ENCODE data around the gene CCL17.
"Not testable (repeated sequence)": the region's sequence is repeated elsewhere in the genome, so short reads cannot be mapped to it uniquely, and the experiment has no call there.

The CCL17 gene

DNA sequence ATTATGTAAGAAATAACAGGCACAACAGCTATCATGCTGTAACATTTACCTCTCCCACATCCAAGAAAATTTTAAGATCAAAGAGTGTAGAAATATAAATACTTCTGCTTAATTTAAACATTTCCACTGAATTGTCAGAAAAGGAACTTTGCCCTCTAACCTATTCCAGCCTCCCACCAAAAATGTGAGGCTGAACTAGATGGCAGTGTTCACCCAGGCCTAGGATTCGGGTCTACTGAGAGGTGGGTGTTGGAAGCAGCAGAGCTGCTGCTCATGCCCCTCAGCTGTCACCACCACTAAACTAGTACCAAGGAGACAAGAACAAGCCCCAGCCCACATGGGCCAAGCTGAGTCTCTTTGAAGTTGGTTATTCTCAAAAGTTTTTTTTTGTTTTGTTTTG, 31.3 kb downstream of the CCL17 start:
- no peak for DNase-seq

DNA sequence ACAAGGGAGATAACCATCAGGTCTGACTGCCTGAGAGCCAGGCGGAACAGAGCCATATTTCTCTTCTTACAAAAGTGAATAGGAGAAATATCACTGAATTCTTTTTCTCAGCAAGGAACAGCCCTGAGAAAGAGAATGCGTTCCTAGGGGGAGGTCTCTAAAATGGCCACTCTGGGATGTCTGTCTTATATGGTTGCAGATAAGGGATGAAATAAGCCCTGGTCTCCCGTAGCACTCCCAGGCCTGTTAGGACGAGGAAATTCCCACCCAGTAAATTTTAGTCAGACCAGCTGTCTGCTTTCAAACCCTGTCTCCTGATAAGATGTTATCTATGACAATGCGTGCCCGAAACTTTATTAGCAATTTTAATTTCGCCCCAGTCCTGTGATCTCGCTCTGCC, 35.4 kb downstream of the CCL17 start:
- not testable (repeated sequence) for DNase-seq

DNA sequence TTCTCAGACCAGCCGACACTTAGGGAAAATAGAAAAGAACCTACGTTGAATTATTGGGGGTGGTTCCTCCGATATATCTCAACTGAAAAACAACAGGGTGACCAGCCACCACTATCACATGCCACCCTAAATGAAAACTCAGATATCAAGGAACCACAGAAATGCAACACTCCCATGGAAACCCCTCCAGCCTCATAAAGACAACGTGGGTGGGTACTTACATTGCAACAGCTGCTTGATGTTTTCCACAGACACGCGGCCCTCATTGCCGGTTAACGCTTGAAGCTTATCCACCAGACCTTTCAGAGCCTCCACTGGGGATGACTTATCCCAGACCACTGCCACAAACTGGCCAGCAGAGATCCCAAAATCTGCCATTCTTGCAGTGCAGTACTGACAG, 36.0 kb downstream of the CCL17 start:
- DNase-seq = not testable (repeated sequence)

DNA sequence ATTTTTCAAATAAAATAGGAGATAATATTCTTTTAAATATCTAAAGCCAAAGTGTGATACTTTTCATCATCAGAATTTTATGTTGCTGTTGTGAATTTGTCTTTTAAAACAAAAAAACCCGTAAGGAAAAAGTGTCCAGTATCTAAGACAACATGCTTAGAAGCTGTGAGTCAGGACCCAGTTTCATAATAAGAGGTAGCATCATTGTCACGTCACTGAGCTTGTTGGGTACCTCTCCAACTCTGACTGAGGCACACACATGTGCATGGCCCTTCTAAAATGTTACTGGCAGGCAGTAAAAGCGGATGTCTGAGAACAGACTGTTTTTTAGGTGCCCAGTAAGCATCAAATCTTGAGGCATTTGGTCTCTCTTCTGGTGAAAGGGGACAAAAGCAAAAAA, 40.1 kb downstream of the CCL17 start:
- DNase-seq = no peak

DNA sequence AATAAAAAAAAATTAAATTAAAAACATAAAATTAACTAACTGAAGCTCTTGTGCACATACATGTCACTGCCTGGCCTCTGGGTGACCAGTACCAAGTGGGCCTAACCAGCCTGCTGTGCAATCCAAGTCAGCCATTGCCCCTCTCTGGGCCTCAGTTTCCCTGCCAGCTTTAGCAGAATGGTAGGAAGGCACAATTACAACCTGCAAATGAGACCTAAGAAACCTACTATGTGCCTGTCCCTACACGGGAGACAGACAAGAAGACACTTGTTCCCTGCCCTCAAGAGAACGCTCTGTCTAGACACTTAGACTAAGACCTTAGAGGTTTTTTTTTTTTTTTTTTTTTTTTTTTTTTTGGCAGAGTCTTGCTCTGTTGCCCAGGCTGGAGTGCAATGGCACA, 40.9 kb downstream of the CCL17 start:
- no peak for DNase-seq

DNA sequence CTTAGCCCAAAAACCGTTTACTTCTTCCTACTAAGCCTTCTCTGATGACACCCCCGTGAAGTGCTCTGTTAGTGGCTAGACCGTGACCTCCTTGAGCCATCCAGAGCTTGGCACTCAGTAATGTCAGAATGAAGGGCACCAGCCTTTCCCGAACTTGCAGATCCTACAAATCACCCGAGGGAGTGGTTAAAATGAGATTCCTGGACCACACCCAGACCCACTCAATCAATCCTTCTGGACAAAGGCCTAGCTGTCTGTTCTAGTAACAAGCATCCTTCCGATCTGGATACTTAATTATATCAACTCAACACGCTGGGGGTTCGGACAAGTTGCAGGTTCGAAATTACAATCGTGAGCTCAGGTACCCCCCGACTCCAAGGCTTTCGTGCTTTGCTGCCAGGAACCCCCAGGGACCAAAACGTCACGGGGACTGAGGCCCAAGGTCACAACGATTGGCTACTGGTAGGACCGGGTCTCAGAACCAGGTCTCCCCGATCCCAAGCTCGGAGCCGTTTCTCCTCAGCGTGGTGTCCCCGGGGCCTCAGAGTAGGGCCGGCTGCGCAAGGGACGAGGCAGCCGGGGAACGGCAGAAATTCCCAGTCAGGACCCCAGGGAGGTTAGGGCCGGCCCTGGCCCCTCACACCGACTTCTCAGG, 42.1 kb downstream of the CCL17 start:
- peak; percentile 29 for DNase-seq

DNA sequence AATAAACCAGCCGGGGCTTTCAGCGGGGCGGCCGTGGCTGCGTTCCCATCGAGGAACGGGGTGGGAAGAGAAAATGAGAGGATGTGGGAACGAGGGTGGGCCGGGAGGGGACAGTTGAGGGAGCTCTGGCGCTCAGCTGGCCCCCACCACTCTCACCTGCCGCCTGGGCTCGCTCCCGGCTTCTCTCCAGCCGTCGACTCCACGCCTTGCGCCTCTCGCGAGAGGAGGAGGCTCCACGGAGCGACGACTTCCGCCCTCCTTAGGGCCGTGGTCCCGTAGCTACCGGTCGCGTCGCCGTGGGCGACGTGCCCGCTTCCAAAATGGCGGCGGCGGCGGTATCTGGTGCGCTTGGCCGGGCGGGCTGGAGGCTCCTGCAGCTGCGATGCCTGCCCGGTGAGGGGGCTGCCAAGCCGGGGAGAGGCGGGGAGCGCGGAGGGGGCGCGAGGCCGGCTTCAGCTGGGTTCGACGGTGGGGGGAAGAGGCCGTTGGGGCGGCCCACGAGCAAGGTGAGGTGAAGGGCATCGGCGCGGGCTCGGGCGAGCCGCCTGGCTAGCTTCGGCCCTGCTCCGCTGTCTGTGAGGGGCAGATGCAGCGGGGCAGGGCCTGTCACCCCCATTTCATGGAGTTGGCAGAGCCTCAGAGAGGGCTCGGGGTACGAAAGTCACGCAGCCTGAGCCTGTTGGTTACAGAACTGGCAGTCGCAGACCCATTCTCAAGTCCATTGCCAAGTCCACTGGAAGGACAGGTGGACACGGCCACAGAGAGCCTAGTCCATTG, 42.8 kb downstream of the CCL17 start, which contains the start of the genes CIAPIN1 and COQ9:
Gene CIAPIN1, minus strand, starts transcription at position 200 of the 777 bp plus-strand sequence. CDS start 6,457 bp downstream, outside the sequence.
Gene COQ9, plus strand, starts transcription at position 294 of the 777 bp plus-strand sequence. Its CDS starts 27 bp downstream, at position 321.
- peak; percentile 92 for DNase-seq

DNA sequence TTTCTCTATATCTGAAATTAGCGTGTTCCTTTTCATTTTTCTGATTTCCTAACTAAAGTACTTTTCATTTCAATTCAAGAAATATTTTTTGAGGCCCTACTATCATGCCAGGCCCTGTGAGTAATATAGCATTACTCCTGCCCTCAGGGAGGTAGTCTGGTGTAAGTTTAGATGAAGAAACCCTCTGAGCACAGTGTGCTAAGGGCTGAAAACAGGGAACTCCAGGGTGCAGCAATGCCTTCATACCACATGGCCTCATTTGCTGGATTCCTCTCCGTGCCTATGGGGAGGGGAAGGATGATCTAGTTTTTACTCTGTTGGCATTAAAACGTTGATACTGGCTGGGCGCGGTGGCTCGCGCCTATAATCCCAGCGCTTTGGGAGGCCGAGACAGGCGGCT, 47.5 kb downstream of the CCL17 start:
- DNase-seq = no peak

DNA sequence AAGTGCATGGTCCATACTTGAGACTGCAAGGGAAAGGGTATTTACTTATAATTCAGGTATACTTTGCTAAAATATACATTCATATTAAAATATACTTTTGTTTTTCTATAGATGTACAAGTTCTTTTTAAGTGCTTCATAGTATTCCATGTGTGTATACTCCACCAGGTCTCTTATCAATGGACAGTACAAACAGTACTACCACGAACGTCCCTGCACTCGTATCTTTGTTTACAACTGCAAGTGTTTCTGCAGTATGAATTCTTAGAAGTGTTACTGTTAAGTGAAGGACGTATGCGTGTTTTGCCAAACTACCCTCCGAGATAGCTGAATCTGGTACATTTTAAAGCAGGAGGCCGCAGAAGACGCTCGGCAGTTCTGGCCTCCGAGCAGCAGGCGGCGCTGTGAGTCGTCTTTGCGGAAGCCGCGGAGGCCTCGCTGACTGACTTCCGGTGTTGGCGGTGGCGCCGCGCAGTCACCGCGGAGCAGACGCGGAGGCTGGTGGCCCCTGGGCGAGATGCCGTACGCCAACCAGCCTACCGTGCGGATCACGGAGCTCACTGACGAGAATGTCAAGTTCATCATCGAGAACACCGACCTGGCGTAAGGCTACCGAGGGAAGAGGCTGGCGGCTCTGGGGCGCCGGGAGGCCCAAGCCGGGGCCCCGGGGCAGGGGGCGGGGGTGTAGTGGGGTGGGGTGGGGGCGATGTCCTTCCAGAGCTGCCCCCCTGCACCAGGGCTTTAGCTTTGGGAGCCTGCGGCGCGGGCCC, 57.8 kb downstream of the CCL17 start, which contains the start of gene POLR2C:
Gene POLR2C, plus strand, starts transcription at position 471 of the 769 bp plus-strand sequence. Its CDS starts 46 bp downstream, at position 517.
- peak; percentile 93 for DNase-seq

DNA sequence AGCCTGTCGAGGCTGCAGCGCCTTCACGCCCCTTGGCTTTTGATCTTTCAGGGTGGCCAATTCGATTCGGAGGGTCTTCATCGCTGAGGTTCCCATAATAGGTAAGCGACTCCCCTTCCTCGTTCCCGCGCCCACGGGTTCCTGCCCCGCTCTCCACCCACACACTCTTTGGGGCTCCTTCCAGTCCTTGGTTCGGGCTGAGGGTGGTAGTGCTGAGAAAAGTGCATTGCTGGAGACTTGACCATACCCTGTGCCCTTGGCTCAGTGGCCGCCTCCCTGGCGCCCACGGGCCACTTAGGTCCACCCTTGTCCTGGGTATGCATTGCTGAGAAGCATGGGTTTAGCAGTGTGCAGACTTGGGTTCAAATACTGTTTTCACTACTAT, 58.4 kb downstream of the CCL17 start:
- no peak for DNase-seq

DNA sequence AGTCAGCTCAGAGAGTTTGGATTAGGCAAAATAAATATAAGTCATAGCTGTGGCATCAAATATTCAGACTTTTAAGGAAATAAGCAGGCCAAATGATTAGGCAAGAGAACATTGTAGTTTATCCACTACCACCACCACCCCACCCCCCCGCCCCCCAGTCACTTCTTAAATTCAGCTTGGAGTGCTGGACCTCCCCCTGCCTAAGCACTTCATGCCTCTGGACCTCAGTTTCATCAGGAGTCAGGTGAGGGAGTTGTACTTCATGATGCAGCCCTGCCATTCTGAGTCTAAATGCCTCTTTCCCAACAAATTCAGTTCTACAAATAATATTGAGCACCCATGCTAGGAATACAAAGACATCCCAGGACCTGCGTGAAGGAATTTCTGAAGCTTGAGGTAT, 60.0 kb downstream of the CCL17 start:
- no peak for DNase-seq
